Karpas-422 (cell line): Measurements from ENCODE around the gene ANKRD13C. TPM values are rescaled to one million over a fixed set of nuclear protein-coding genes. Genes with fewer than 3 reads are reported as not detected.

Source experiments
- DNase-seq: peaks from one replicate; pipeline ENCODE4 v3.0.0-alpha.2; 2015
- H2AFZ ChIP-seq: fragments of 200-600 bp; sonication (generic); 2 replicates; pipeline ENCODE4 v1.6.1; 2014; ENCODE audit warnings: antibody characterized with exemption, low read length, mixed read lengths
- H3K27ac ChIP-seq: fragments of 200-600 bp; sonication (generic); 2 replicates; pipeline ENCODE4 v1.5.1; 2014; ENCODE audit warnings: mild to moderate bottlenecking, low read length, moderate library complexity
- H3K27me3 ChIP-seq: fragments of 200-600 bp; sonication (generic); 2 replicates; pipeline ENCODE4 v1.6.1; 2014; ENCODE audit warnings: low read length, mixed read lengths
- H3K36me3 ChIP-seq: fragments of 200-600 bp; sonication (generic); 2 replicates; pipeline ENCODE4 v1.6.1; 2014; ENCODE audit warnings: low read length, mixed read lengths; ENCODE audit not compliant: insufficient read depth
- H3K4me1 ChIP-seq: fragments of 200-600 bp; sonication (generic); 2 replicates; pipeline ENCODE4 v1.6.1; 2014; ENCODE audit warnings: mild to moderate bottlenecking, low read length, mixed read lengths
- H3K4me2 ChIP-seq: fragments of 200-600 bp; sonication (generic); 2 replicates; pipeline ENCODE4 v1.6.1; 2014; ENCODE audit warnings: low read length, low read depth, mild to moderate bottlenecking; ENCODE audit not compliant: poor library complexity, severe bottlenecking
- H3K4me3 ChIP-seq: fragments of 200-600 bp; sonication (generic); 2 replicates; pipeline ENCODE4 v1.5.1; 2014; ENCODE audit warnings: mild to moderate bottlenecking, antibody characterized with exemption, low read length, mixed read lengths
- H3K79me2 ChIP-seq: fragments of 200-600 bp; sonication (generic); 2 replicates; pipeline ENCODE4 v1.6.1; 2014; ENCODE audit warnings: mild to moderate bottlenecking, low read length, mixed read lengths
- H3K9ac ChIP-seq: fragments of 200-600 bp; sonication (generic); 2 replicates; pipeline ENCODE4 v1.6.0; 2014; ENCODE audit warnings: low read length
- H3K9me2 ChIP-seq: fragments of 200-600 bp; sonication (generic), shearing (Covaris generic); replicated peaks from 2 replicates; pipeline ENCODE4 v1.6.0; 2014; ENCODE audit warnings: mild to moderate bottlenecking, low read length, moderate library complexity; ENCODE audit not compliant: insufficient read depth
- H3K9me3 ChIP-seq: fragments of 300-700, 200-600 bp; sonication (generic); 2 replicates; pipeline ENCODE4 v1.6.1; 2014; ENCODE audit warnings: low read length, mixed read lengths
- H4K20me1 ChIP-seq: fragments of 200-600 bp; sonication (generic); 2 replicates; pipeline ENCODE4 v1.6.1; 2014; ENCODE audit warnings: mild to moderate bottlenecking, antibody characterized with exemption, low read length, low read depth; ENCODE audit not compliant: insufficient read depth
- total RNA-seq: library from RNA; depleted of rRNA; stranded (reverse); fragments of >200 nt; shearing (Covaris generic); gene quantifications from 2 replicates; pipeline ENCODE4 v1.2.3, GENCODE V29; 2014; ENCODE audit warnings: low replicate concordance

Gene ANKRD13C
- total RNA-seq, 1 experiment from 2014 or later: 34.3 TPM

- Histone ChIP-seq H3K9ac (no peak overlapping the region), H3K4me1 (peaks cover 3% of the 10 kb centered on the region; the same call in 1 of the 2 replicates), H3K27ac (no peak overlapping the region), H3K4me3 (no peak overlapping the region), H3K36me3 (peaks cover 4% of the 10 kb centered on the region; the same call in 1 of the 2 replicates), H3K9me2 (no peaks in the 10 kb centered on the region), H3K4me2 (no peak overlapping the region), H3K9me3 (no peaks in the 10 kb centered on the region), H3K27me3 (no peaks in the 10 kb centered on the region), H2AFZ (no peak overlapping the region), H4K20me1 (no peaks in the 10 kb centered on the region), H3K79me2 (peaks cover 84% of the 10 kb centered on the region)
- no peak for DNase-seq
Measured at GRCh38 chr1:70333245-70333644, 21.3 kb downstream of the ANKRD13C start.

- H3K9me2 ChIP-seq: no peaks in the 10 kb centered on the region
- H3K4me1 ChIP-seq: peaks cover 3% of the 10 kb centered on the region; the same call in 1 of the 2 replicates
- no peak for DNase-seq
- no peak overlapping the region for H3K4me3 ChIP-seq
- H3K9me3 ChIP-seq: no peaks in the 10 kb centered on the region
- peaks cover 83% of the 10 kb centered on the region for H3K79me2 ChIP-seq
- no peak overlapping the region for H2AFZ ChIP-seq
- no peaks in the 10 kb centered on the region for H4K20me1 ChIP-seq
- no peaks in the 10 kb centered on the region for H3K27me3 ChIP-seq
- H3K4me2 ChIP-seq: no peak overlapping the region
- no peak overlapping the region for H3K9ac ChIP-seq
- no peak overlapping the region for H3K27ac ChIP-seq
- peaks cover 4% of the 10 kb centered on the region; the same call in 1 of the 2 replicates for H3K36me3 ChIP-seq
Measured at GRCh38 chr1:70331962-70332361, 22.6 kb downstream of the ANKRD13C start.

GRCh38 chr1:70327306-70328076, 27.0 kb downstream of the ANKRD13C start:
- Histone ChIP-seq H3K9ac (no peak overlapping the region), H4K20me1 (no peaks in the 10 kb centered on the region), H2AFZ (no peak overlapping the region), H3K27ac (no peak overlapping the region), H3K4me3 (no peak overlapping the region), H3K4me1 (no peaks in the 10 kb centered on the region), H3K27me3 (no peaks in the 10 kb centered on the region), H3K4me2 (no peak overlapping the region), H3K9me3 (no peaks in the 10 kb centered on the region), H3K36me3 (peaks cover 4% of the 10 kb centered on the region; the same call in 1 of the 2 replicates), H3K79me2 (peaks cover 88% of the 10 kb centered on the region), H3K9me2 (no peaks in the 10 kb centered on the region)
- DNase-seq: no peak

GRCh38 chr1:70324683-70325082, 29.8 kb downstream of the ANKRD13C start:
- DNase-seq: peak; percentile 64
- Histone ChIP-seq H3K9ac (no peak overlapping the region), H3K79me2 (peaks cover 86% of the 10 kb centered on the region), H3K36me3 (no peaks in the 10 kb centered on the region), H4K20me1 (no peaks in the 10 kb centered on the region), H3K4me3 (no peak overlapping the region), H3K9me3 (no peaks in the 10 kb centered on the region), H3K27me3 (no peaks in the 10 kb centered on the region), H3K9me2 (no peaks in the 10 kb centered on the region), H2AFZ (no peak overlapping the region), H3K4me1 (no peaks in the 10 kb centered on the region), H3K27ac (no peak overlapping the region), H3K4me2 (no peak overlapping the region)

- no peak overlapping the region for H3K4me2 ChIP-seq
- no peak overlapping the region for H3K27ac ChIP-seq
- no peak overlapping the region for H3K9ac ChIP-seq
- no peaks in the 10 kb centered on the region for H3K9me2 ChIP-seq
- H3K79me2 ChIP-seq: peaks cover 91% of the 10 kb centered on the region
- no peaks in the 10 kb centered on the region for H3K27me3 ChIP-seq
- H3K9me3 ChIP-seq: no peaks in the 10 kb centered on the region
- H3K4me3 ChIP-seq: no peak overlapping the region
- no peaks in the 10 kb centered on the region for H3K4me1 ChIP-seq
- no peak for DNase-seq
- H4K20me1 ChIP-seq: no peaks in the 10 kb centered on the region
- H2AFZ ChIP-seq: no peak overlapping the region
- peaks cover 5% of the 10 kb centered on the region; the same call in 1 of the 2 replicates for H3K36me3 ChIP-seq
Measured at GRCh38 chr1:70319750-70320149, 34.8 kb downstream of the ANKRD13C start.

- H3K9me3 ChIP-seq: no peaks in the 10 kb centered on the region
- no peak overlapping the region for H3K4me3 ChIP-seq
- no peaks in the 10 kb centered on the region for H3K9me2 ChIP-seq
- H2AFZ ChIP-seq: no peak overlapping the region
- peaks cover 92% of the 10 kb centered on the region for H3K79me2 ChIP-seq
- H3K36me3 ChIP-seq: peaks cover 5% of the 10 kb centered on the region; the same call in 1 of the 2 replicates
- no peak overlapping the region for H3K4me2 ChIP-seq
- no peaks in the 10 kb centered on the region for H3K27me3 ChIP-seq
- DNase-seq: no peak
- H3K27ac ChIP-seq: no peak overlapping the region
- H4K20me1 ChIP-seq: no peaks in the 10 kb centered on the region
- no peak overlapping the region for H3K9ac ChIP-seq
- H3K4me1 ChIP-seq: no peaks in the 10 kb centered on the region
Measured at GRCh38 chr1:70318191-70318590, 36.3 kb downstream of the ANKRD13C start.

GRCh38 chr1:70317087-70317486, 37.4 kb downstream of the ANKRD13C start:
- Histone ChIP-seq H3K4me1 (no peaks in the 10 kb centered on the region), H3K27me3 (no peaks in the 10 kb centered on the region), H3K9me3 (no peaks in the 10 kb centered on the region), H2AFZ (no peak overlapping the region), H3K4me2 (no peak overlapping the region), H3K9me2 (no peaks in the 10 kb centered on the region), H3K36me3 (peaks cover 5% of the 10 kb centered on the region; the same call in 1 of the 2 replicates), H3K4me3 (no peak overlapping the region), H3K79me2 (peaks cover 86% of the 10 kb centered on the region), H3K9ac (no peak overlapping the region), H3K27ac (no peak overlapping the region), H4K20me1 (no peaks in the 10 kb centered on the region)
- no peak for DNase-seq

GRCh38 chr1:70315782-70316181, 38.7 kb downstream of the ANKRD13C start:
- no peak for DNase-seq
- Histone ChIP-seq H3K36me3 (peaks cover 5% of the 10 kb centered on the region; the same call in 1 of the 2 replicates), H3K9me3 (no peaks in the 10 kb centered on the region), H3K79me2 (peaks cover 80% of the 10 kb centered on the region), H2AFZ (no peak overlapping the region), H3K9ac (no peak overlapping the region), H3K27ac (no peak overlapping the region), H3K9me2 (no peaks in the 10 kb centered on the region), H3K4me1 (no peaks in the 10 kb centered on the region), H4K20me1 (no peaks in the 10 kb centered on the region), H3K4me2 (no peak overlapping the region), H3K4me3 (no peak overlapping the region), H3K27me3 (no peaks in the 10 kb centered on the region)
